ENCODE results near the gene WFDC10A. TPM values are rescaled to one million over a fixed set of nuclear protein-coding genes. Genes with fewer than 3 reads are reported as not detected.
A peak's percentile ranks its signal among the peaks of the same experiment; 100 is the strongest.

WFDC10A gene
- total and polyA plus RNA-seq, 10 of the 15 experiments (the other 5 are each of a cell fraction or from before 2014, with no cell fraction given) = not detected

DNA sequence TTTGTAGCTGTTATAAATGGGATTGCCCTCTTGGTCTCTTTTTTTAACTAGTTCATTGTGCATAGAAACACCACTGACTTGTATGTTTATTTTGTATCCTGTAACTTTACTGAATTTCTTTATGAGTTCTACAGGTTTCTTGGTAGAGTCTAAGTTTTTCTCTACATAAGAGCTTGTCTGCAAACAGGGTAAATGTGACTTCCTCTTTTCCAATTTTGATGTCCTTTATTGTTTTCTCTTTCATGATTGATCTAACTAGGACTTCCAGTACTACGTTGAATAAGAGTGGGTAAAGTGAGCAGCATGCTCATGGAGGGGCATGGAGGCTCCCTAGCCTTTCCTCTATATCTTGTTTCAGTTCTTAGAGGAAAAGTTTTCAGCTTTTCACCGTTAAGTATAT lies 3.0 kb upstream of the WFDC10A start:
- H4K20me1 ChIP-seq (ENCODE audit: control insufficient read depth, insufficient read depth) = no peaks in the 10 kb centered on the region
- H3K4me2 ChIP-seq (ENCODE audit: control insufficient read depth, insufficient read depth) = no peak overlapping the region
- peak; percentile 23 for FAIRE-seq
- ChIA-PET CTCF (interaction anchor here (4.6 kb wide), 1 partner anchor 145 kb away, joined by 26 read pairs; no protein-coding TSS in a partner anchor), POLR2A (no interaction called here), RAD21 (ENCODE audit: unreplicated experiment) (no interaction called here), SMC1A (ENCODE audit: uncharacterized antibody, unreplicated experiment) (no interaction called here)
- BruUV-seq (replicated peaks) = no TSS peak
- H3K79me2 ChIP-seq (ENCODE audit: control insufficient read depth, insufficient read depth, low read length) = no peaks in the 10 kb centered on the region
- WGBS (ENCODE audit: insufficient coverage, insufficient replicate concordance, low lambda C conversion rate, missing lambda C conversion rate) = 6% methylated on average over 2 of the region's 2 CpGs
- H2AFZ ChIP-seq (ENCODE audit: control insufficient read depth, low read depth, low read length) = no peak overlapping the region
- intact Hi-C loops (cut with micrococcal nuclease; ENCODE audit: unreplicated experiment) = loop anchor here (10.0 kb wide), 1 partner anchor 148 kb away; no protein-coding TSS in a partner anchor
- H3K27me3 ChIP-seq (replicated peaks in 1 of 2; ENCODE audit: control insufficient read depth in 2 of 2, insufficient read depth in 2 of 2, low read length in 1 of 2) = no peaks in the 10 kb centered on the region; a peak in 1 of 4 replicates
- no peak overlapping the region for H3K27ac ChIP-seq (ENCODE audit: control insufficient read depth, insufficient read depth)
- no peaks in the 10 kb centered on the region for H3K9me3 ChIP-seq (replicated peaks; ENCODE audit: control insufficient read depth, insufficient read depth, low read length)
- H3K4me1 ChIP-seq (ENCODE audit: control insufficient read depth, insufficient read depth, low read length) = no peaks in the 10 kb centered on the region
- ATAC-seq = no peak
- TF ChIP-seq SPI1 (IDR thresholded peaks at IDR 0.05; ENCODE audit: borderline replicate concordance, insufficient read depth, low read depth, low read length) (peak; percentile 27; the same call in 1 of the 2 replicates), ZNF592 (IDR thresholded peaks at IDR 0.05) (no peak)
- H3K4me3 ChIP-seq = no peak overlapping the region
- in situ Hi-C loops (cut with MboI) = no loop called here
- H3K9ac ChIP-seq (ENCODE audit: control insufficient read depth, insufficient read depth, low read length) = no peak overlapping the region
- no peak for DNase-seq (ENCODE audit: low read depth, low spot score)
- no peaks in the 10 kb centered on the region for H3K36me3 ChIP-seq (ENCODE audit: control insufficient read depth in 2 of 2, insufficient read depth in 2 of 2, low read length in 1 of 2)

DNA sequence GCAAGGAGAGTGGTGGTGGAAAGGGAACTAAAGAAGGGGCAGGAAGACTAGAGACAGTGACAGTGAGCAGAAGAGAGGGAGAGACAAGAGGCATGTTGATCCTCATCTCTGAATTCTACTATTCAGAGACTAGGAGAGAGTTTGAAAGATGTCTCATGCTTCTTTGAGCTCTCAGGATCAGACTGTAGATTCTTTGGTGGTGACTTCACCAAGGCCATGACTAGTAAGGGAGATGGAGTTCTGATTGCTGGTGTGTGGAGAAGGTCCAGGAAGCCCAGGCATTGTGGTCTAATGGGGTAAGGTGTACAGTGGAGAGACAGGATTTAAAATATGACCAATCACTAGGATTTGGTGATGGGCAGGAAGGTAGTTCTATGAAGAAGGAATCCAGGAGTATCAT lies 832 bp downstream of the WFDC10A start:
- Histone ChIP-seq H3K27ac (ENCODE audit: control insufficient read depth, insufficient read depth) (no peak overlapping the region), H3K9me3 (replicated peaks; ENCODE audit: control insufficient read depth, insufficient read depth, low read length) (no peaks in the 10 kb centered on the region), H3K79me2 (ENCODE audit: control insufficient read depth, insufficient read depth, low read length) (no peaks in the 10 kb centered on the region), H3K4me3 (no peak overlapping the region), H3K4me1 (ENCODE audit: control insufficient read depth, insufficient read depth, low read length) (no peaks in the 10 kb centered on the region), H2AFZ (ENCODE audit: control insufficient read depth, low read depth, low read length) (no peak overlapping the region), H3K27me3 (replicated peaks in 1 of 2; ENCODE audit: control insufficient read depth in 2 of 2, insufficient read depth in 2 of 2, low read length in 1 of 2) (no peaks in the 10 kb centered on the region; a peak in 1 of 4 replicates), H3K36me3 (ENCODE audit: control insufficient read depth in 2 of 2, insufficient read depth in 2 of 2, low read length in 1 of 2) (no peaks in the 10 kb centered on the region), H3K9ac (ENCODE audit: control insufficient read depth, insufficient read depth, low read length) (no peak overlapping the region), H4K20me1 (ENCODE audit: control insufficient read depth, insufficient read depth) (no peaks in the 10 kb centered on the region), H3K4me2 (ENCODE audit: control insufficient read depth, insufficient read depth) (no peak overlapping the region)
- DNase-seq (ENCODE audit: low read depth, low spot score) = no peak
- ChIA-PET POLR2A (no interaction called here), RAD21 (ENCODE audit: unreplicated experiment) (no interaction called here), SMC1A (ENCODE audit: uncharacterized antibody, unreplicated experiment) (interaction anchor here (0.7 kb wide), 1 partner anchor 44 kb away, joined by 3 read pairs; no protein-coding TSS in a partner anchor), CTCF (interaction anchor here (1.0 to 4.6 kb wide), 3 partner anchors 14 to 141 kb away, joined by 3 to 26 read pairs (median 11); no protein-coding TSS in a partner anchor)
- FAIRE-seq = no peak
- in situ Hi-C loops (cut with MboI) = no loop called here
- BruUV-seq (replicated peaks) = no TSS peak
- ATAC-seq = no peak
- intact Hi-C loops (cut with micrococcal nuclease; ENCODE audit: unreplicated experiment) = no loop called here
- TF ChIP-seq FOXK2 (IDR thresholded peaks at IDR 0.05) = no peak
- TF ChIP-seq, protein P1, sequence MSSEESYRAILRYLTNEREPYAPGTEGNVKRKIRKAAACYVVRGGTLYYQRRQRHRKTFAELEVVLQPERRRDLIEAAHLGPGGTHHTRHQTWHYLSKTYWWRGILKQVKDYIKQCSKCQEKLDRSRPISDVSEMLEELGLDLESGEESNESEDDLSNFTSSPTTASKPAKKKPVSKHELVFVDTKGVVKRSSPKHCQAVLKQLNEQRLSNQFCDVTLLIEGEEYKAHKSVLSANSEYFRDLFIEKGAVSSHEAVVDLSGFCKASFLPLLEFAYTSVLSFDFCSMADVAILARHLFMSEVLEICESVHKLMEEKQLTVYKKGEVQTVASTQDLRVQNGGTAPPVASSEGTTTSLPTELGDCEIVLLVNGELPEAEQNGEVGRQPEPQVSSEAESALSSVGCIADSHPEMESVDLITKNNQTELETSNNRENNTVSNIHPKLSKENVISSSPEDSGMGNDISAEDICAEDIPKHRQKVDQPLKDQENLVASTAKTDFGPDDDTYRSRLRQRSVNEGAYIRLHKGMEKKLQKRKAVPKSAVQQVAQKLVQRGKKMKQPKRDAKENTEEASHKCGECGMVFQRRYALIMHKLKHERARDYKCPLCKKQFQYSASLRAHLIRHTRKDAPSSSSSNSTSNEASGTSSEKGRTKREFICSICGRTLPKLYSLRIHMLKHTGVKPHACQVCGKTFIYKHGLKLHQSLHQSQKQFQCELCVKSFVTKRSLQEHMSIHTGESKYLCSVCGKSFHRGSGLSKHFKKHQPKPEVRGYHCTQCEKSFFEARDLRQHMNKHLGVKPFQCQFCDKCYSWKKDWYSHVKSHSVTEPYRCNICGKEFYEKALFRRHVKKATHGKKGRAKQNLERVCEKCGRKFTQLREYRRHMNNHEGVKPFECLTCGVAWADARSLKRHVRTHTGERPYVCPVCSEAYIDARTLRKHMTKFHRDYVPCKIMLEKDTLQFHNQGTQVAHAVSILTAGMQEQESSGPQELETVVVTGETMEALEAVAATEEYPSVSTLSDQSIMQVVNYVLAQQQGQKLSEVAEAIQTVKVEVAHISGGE (CRISPR knock-in tag; IDR thresholded peaks at IDR 0.05) = no peak
- TF ChIP-seq FOS (IDR thresholded peaks at IDR 0.05; ENCODE audit: borderline replicate concordance, extremely low read depth, insufficient read length) = no peak
- TF ChIP-seq, protein P2, sequence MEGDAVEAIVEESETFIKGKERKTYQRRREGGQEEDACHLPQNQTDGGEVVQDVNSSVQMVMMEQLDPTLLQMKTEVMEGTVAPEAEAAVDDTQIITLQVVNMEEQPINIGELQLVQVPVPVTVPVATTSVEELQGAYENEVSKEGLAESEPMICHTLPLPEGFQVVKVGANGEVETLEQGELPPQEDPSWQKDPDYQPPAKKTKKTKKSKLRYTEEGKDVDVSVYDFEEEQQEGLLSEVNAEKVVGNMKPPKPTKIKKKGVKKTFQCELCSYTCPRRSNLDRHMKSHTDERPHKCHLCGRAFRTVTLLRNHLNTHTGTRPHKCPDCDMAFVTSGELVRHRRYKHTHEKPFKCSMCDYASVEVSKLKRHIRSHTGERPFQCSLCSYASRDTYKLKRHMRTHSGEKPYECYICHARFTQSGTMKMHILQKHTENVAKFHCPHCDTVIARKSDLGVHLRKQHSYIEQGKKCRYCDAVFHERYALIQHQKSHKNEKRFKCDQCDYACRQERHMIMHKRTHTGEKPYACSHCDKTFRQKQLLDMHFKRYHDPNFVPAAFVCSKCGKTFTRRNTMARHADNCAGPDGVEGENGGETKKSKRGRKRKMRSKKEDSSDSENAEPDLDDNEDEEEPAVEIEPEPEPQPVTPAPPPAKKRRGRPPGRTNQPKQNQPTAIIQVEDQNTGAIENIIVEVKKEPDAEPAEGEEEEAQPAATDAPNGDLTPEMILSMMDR (IDR thresholded peaks at IDR 0.05 in 2 of 3, conservative IDR thresholded peaks at IDR 0.05 in 1 of 3; ENCODE audit: control insufficient read depth in 2 of 3, extremely low read depth in 1 of 3, insufficient read depth in 1 of 3, low read depth in 3 of 3, low read length in 3 of 3) = no peak
- no peak for TF ChIP-seq PAX8 (IDR thresholded peaks at IDR 0.05)
